Measurements from ENCODE around the gene TP53INP2.

DNA sequence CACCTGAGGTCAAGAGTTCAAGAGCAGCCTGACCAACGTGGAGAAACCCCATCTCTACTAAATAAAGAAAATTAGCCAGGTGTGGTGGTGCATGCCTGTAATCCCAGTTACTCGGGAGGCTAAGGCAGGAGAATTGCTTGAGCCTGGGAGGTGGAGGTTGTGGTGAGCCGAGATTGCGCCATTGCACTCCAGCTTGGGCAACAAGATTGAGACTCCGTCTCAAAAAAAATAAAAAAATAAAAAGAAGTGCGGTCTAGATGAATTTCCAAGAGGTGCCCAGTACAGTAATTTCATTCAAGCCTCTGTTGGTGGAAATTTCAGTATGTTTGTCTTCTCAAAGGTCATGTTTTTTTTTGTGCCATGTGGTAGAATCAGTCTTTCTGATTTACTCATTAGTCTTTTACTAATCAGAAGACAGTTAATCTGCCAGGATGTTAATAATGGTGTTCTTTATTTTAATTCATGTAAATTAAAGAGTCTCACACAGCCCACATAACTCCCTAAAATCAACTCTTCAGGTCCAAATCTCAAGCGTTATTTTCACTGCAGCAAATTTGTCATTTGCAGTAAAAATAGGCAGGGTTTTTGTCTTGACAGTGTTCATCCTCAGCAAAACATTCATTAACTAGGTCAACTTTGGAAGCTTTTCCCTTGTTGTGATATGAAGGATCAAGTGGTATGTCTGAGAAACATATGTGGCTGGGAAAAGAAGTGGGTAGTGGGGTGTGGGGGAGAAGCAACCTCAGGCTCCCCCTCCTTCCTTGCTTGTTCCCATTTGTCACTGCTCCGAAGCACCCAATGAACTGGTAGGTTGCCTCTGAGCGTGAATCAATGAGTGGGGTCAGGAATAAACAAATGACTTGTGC lies 13.3 kb downstream of the TP53INP2 start:
- TF ChIP-seq POLR2A (IDR thresholded peaks at IDR 0.05) (no peak), CTCF (IDR thresholded peaks at IDR 0.05) (no peak)
